H1 (cell line): ENCODE results near the gene SSC5D. TPM values are rescaled to one million over a fixed set of nuclear protein-coding genes. Genes with fewer than 3 reads are reported as not detected.

Experiments
- CTCF ChIA-PET: fragments of 300-600 bp; sonication (Branson Sonifier 250); formaldehyde crosslinking; loops from one replicate; lab custom pipeline; 2021; ENCODE audit not compliant: partially characterized antibody; lab: Charles Lee
- POLR2A ChIA-PET: fragments of 300-600 bp; sonication (Branson Sonifier 250); formaldehyde crosslinking; loops from one replicate; lab custom pipeline; 2021; ENCODE audit warnings: inconsistent platforms; ENCODE audit not compliant: partially characterized antibody; lab: Charles Lee
- DNase-seq, 2 experiments: peaks; one replicate each; pipeline versions ENCODE4 v3.0.0 to v3.0.0-alpha.2; 2010 to 2022; ENCODE audit warnings: low spot score in 2 of 2, low read depth in 1 of 2, mixed read lengths in 1 of 2
- FAIRE-seq: peaks from 2 replicates; lab custom pipeline; 2011; peaks lifted over from hg19 to GRCh38; lab: Jason Lieb, UNC
- H2AFZ ChIP-seq: 2 replicates; pipeline ENCODE4 v1.8.1; 2012; ENCODE audit warnings: low read length, inconsistent platforms
- H2AK5ac ChIP-seq: 2 replicates; pipeline ENCODE4 v1.6.1; 2013; ENCODE audit warnings: low read depth, low read length
- H2BK120ac ChIP-seq: replicated peaks from 2 replicates; pipeline ENCODE3; 2013; ENCODE audit warnings: low read depth, low read length, inconsistent platforms
- H2BK12ac ChIP-seq: 2 replicates; pipeline ENCODE4 v1.6.1; 2013; ENCODE audit warnings: low read depth, low read length
- H2BK15ac ChIP-seq: 2 replicates; pipeline ENCODE4 v1.6.1; 2013; ENCODE audit warnings: low read length
- H2BK20ac ChIP-seq: 2 replicates; pipeline ENCODE4 v1.6.1; 2013; ENCODE audit warnings: low read length
- H2BK5ac ChIP-seq: 2 replicates; pipeline ENCODE4 v1.6.1; 2013; ENCODE audit warnings: low read depth, low read length
- H3K14ac ChIP-seq: 2 replicates; pipeline ENCODE4 v1.6.1; 2013; ENCODE audit warnings: inconsistent platforms; ENCODE audit not compliant: insufficient read length
- H3K18ac ChIP-seq: 2 replicates; pipeline ENCODE4 v1.6.1; 2013; ENCODE audit warnings: low read length; ENCODE audit errors: extremely low read depth
- H3K23ac ChIP-seq: 2 replicates; pipeline ENCODE4 v1.6.1; 2013; ENCODE audit warnings: inconsistent platforms; ENCODE audit not compliant: insufficient read length
- H3K23me2 ChIP-seq: 2 replicates; pipeline ENCODE4 v1.6.1; 2013; ENCODE audit warnings: low read depth, low read length
- H3K27ac ChIP-seq: 2 replicates; pipeline ENCODE4 v1.6.1; 2011; ENCODE audit warnings: low read depth, low read length, inconsistent platforms
- H3K27me3 ChIP-seq, 4 experiments: replicated peaks in 1 of 4; 1 replicate in 1 of 4; 2 replicates in 3 of 4; pipeline versions ENCODE4 v1.6.1 to v1.8.1; 2011 to 2013; ENCODE audit warnings: low read length in 3 of 4, mild to moderate bottlenecking in 3 of 4, inconsistent platforms in 2 of 4, mixed read lengths in 2 of 4, moderate library complexity in 1 of 4; ENCODE audit not compliant: control insufficient read depth in 3 of 4, insufficient read depth in 3 of 4; ENCODE audit errors: extremely low read depth in 1 of 4
- H3K36me3 ChIP-seq, 4 experiments: 2 replicates each; pipeline versions ENCODE4 v1.6.1 to v1.8.1; 2011 to 2013; ENCODE audit warnings: mild to moderate bottlenecking in 4 of 4, low read length in 3 of 4, moderate library complexity in 2 of 4, control low read depth in 1 of 4, inconsistent platforms in 1 of 4; ENCODE audit not compliant: insufficient read depth in 4 of 4, control insufficient read depth in 2 of 4
- H3K4ac ChIP-seq: replicated peaks from 2 replicates; pipeline ENCODE3; 2013; ENCODE audit warnings: low read length, low read depth, mixed read lengths, inconsistent platforms; ENCODE audit not compliant: insufficient read length
- H3K4me1 ChIP-seq, 4 experiments: replicated peaks in 1 of 4; 1 replicate in 1 of 4; 2 replicates in 3 of 4; pipeline versions ENCODE4 v1.6.1 to v1.8.1; 2011 to 2013; ENCODE audit warnings: low read length in 3 of 4, inconsistent platforms in 2 of 4, mixed read lengths in 1 of 4; ENCODE audit not compliant: insufficient read depth in 4 of 4, control insufficient read depth in 3 of 4
- H3K4me2 ChIP-seq, 2 experiments: 2 replicates each; pipeline versions ENCODE4 v1.6.1 to v1.8.1; 2011 to 2013; ENCODE audit warnings: low read depth in 2 of 2, low read length in 2 of 2, control low read depth in 1 of 2, inconsistent platforms in 1 of 2, mild to moderate bottlenecking in 1 of 2; ENCODE audit not compliant: insufficient read depth in 1 of 2
- H3K4me3 ChIP-seq, 4 experiments: fragments of 200-600, 300-600 bp in 1 of 4; sonication (generic), shearing (Covaris generic), sonication (Bioruptor Twin) in 1 of 4; 2 replicates each; pipeline versions ENCODE4 v1.5.1 to v1.8.1; 2011 to 2016; ENCODE audit warnings: low read length in 4 of 4, low read depth in 3 of 4, control low read depth in 2 of 4, inconsistent platforms in 2 of 4, mild to moderate bottlenecking in 2 of 4, mixed read lengths in 1 of 4, moderate library complexity in 1 of 4; ENCODE audit not compliant: insufficient read depth in 2 of 4; ENCODE audit errors: extremely low read depth in 1 of 4
- H3K56ac ChIP-seq: replicated peaks from 2 replicates; pipeline ENCODE3; 2013; ENCODE audit warnings: low read depth, mild to moderate bottlenecking, mixed read lengths, low read length, inconsistent platforms; ENCODE audit not compliant: insufficient read length
- H3K79me1 ChIP-seq: 2 replicates; pipeline ENCODE4 v1.6.1; 2013; ENCODE audit warnings: low read depth, low read length, control low read depth
- H3K79me2 ChIP-seq, 2 experiments: 2 replicates each; pipeline versions ENCODE4 v1.6.1 to v1.8.1; 2012 to 2013; ENCODE audit warnings: low read length in 2 of 2, mild to moderate bottlenecking in 2 of 2, inconsistent platforms in 1 of 2; ENCODE audit not compliant: insufficient read depth in 2 of 2, control insufficient read depth in 1 of 2
- H3K9ac ChIP-seq, 4 experiments: replicated peaks in 1 of 4; 1 replicate in 1 of 4; 2 replicates in 3 of 4; pipeline versions ENCODE4 v1.6.1 to v1.8.1; 2011 to 2013; ENCODE audit warnings: low read depth in 3 of 4, low read length in 3 of 4, control low read depth in 2 of 4, mild to moderate bottlenecking in 2 of 4, moderate library complexity in 2 of 4, inconsistent platforms in 1 of 4; ENCODE audit errors: extremely low read depth in 1 of 4
- H3K9me3 ChIP-seq, 2 experiments: 2 replicates each; pipeline versions ENCODE4 v1.6.1 to v1.8.1; 2012 to 2013; ENCODE audit warnings: mild to moderate bottlenecking in 2 of 2, moderate library complexity in 2 of 2, control low read depth in 1 of 2, inconsistent platforms in 1 of 2, low read depth in 1 of 2, low read length in 1 of 2, mixed read lengths in 1 of 2; ENCODE audit not compliant: insufficient read depth in 2 of 2
- H4K20me1 ChIP-seq, 2 experiments: replicated peaks in 1 of 2; 2 replicates each; pipeline versions ENCODE3 to v1.8.1; 2011 to 2013; ENCODE audit warnings: inconsistent platforms in 2 of 2, low read length in 2 of 2, mild to moderate bottlenecking in 1 of 2; ENCODE audit not compliant: insufficient read depth in 2 of 2, control insufficient read depth in 1 of 2
- H4K5ac ChIP-seq: 2 replicates; pipeline ENCODE4 v1.6.1; 2013; ENCODE audit warnings: low read length, low read depth, mixed read lengths, inconsistent platforms; ENCODE audit not compliant: insufficient read length
- H4K8ac ChIP-seq: 2 replicates; pipeline ENCODE4 v1.8.0; 2013; ENCODE audit warnings: mild to moderate bottlenecking, moderate library complexity, low read length, inconsistent platforms; ENCODE audit not compliant: insufficient read depth; ENCODE audit errors: extremely low read depth
- H4K91ac ChIP-seq: replicated peaks from 2 replicates; pipeline ENCODE3; 2013; ENCODE audit warnings: low read length, mixed read lengths, inconsistent platforms; ENCODE audit not compliant: insufficient read length
- WGBS, 2 experiments: shearing (Covaris generic) in 1 of 2; methylation state at CpG; one replicate each; pipeline versions ENCODE4 v1.1.6 to v1.1.7; 2013 to 2015; ENCODE audit warnings: low lambda C conversion rate in 2 of 2, mixed read lengths in 2 of 2, inconsistent platforms in 1 of 2, low coverage in 1 of 2, missing lambda C conversion rate in 1 of 2; ENCODE audit not compliant: insufficient replicate concordance in 2 of 2, insufficient coverage in 1 of 2, insufficient read length in 1 of 2; ENCODE audit errors: extremely low coverage in 1 of 2, missing lambda C conversion rate in 1 of 2; 5-methylcytosine and 5-hydroxymethylcytosine counted together
- polyA plus RNA-seq, 7 experiments: library from polyadenylated mRNA; depleted of rRNA in 3 of 7; stranded (reverse) in 5 of 7; unstranded in 2 of 7; fragments of >200 nt in 5 of 7; fragments of 200-250 nt in 2 of 7; gene quantifications; 1 replicate in 5 of 7; 2 replicates in 1 of 7; 4 replicates in 1 of 7; pipeline versions ENCODE4 v1.2.1 to v1.2.3, GENCODE V29; 2011 to 2013; ENCODE audit warnings: missing spikeins in 2 of 7, mixed read lengths in 2 of 7
- total RNA-seq: library from RNA; stranded (reverse); fragmentation: NEBNext Ultra II Directional; extraction: Animal tissue kit (Norgen Biotek cat#: 25700); gene quantifications from 2 replicates; pipeline ENCODE4 v1.2.1, GENCODE V29; 2021
- TF ChIP-seq, protein P1 (sequence below): IDR thresholded peaks from 2 replicates; pipeline ENCODE4 v1.6.1; 2012; ENCODE audit warnings: low read length, inconsistent platforms

SSC5D gene
- total and polyA plus RNA-seq, 2 of the 8 experiments (the other 6 are each of a cell fraction or from before 2014, with no cell fraction given), result 0.39 to 1.7 TPM

GRCh38 chr19:55535173-55535964, 47.1 kb downstream of the SSC5D start:
- no peak overlapping the region for H4K8ac ChIP-seq
- no peak overlapping the region for H4K91ac ChIP-seq
- H3K27me3 ChIP-seq, result no peaks in the 10 kb centered on the region
- no peak overlapping the region for H2BK5ac ChIP-seq
- no peak overlapping the region for H3K9ac ChIP-seq
- no peaks in the 10 kb centered on the region for H3K79me1 ChIP-seq
- no peaks in the 10 kb centered on the region for H3K9me3 ChIP-seq
- H3K79me2 ChIP-seq, result no peaks in the 10 kb centered on the region
- H4K20me1 ChIP-seq, result peaks cover 0 to 1% of the 10 kb centered on the region in 2 experiments
- H3K4me1 ChIP-seq, result peaks cover 0 to 17% (median 5%) of the 10 kb centered on the region in 4 experiments; a peak in 4 of 7 replicates
- no peak overlapping the region for H3K14ac ChIP-seq
- H2AK5ac ChIP-seq, result no peak overlapping the region
- TF ChIP-seq, protein P1, sequence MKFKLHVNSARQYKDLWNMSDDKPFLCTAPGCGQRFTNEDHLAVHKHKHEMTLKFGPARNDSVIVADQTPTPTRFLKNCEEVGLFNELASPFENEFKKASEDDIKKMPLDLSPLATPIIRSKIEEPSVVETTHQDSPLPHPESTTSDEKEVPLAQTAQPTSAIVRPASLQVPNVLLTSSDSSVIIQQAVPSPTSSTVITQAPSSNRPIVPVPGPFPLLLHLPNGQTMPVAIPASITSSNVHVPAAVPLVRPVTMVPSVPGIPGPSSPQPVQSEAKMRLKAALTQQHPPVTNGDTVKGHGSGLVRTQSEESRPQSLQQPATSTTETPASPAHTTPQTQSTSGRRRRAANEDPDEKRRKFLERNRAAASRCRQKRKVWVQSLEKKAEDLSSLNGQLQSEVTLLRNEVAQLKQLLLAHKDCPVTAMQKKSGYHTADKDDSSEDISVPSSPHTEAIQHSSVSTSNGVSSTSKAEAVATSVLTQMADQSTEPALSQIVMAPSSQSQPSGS, result no peak
- TF ChIP-seq, all 59 proteins: peak for 0
- no peak overlapping the region for H2BK120ac ChIP-seq
- no peak overlapping the region for H2BK15ac ChIP-seq
- ChIA-PET CTCF (interaction anchor here (0.8 to 2.4 kb wide), 6 partner anchors 9 to 67 kb away, joined by 3 to 9 read pairs (median 3); no protein-coding TSS in a partner anchor), POLR2A (interaction anchor here (0.6 to 1.7 kb wide), 6 partner anchors 10 to 779 kb away, joined by 3 to 6 read pairs (median 4); partner anchors contain the start of genes FIZ1 and ZSCAN5A)
- no peak overlapping the region for H3K23ac ChIP-seq
- 95% methylated on average over 12 of the region's 12 CpGs; no CpG with 5 or more reads in 1 of the 2 experiments for WGBS, 2 experiments
- H2BK20ac ChIP-seq, result no peak overlapping the region
- no peak overlapping the region for H4K5ac ChIP-seq
- FAIRE-seq, result no peak
- peaks cover 2% of the 10 kb centered on the region; the same call in 1 of the 2 replicates for H3K23me2 ChIP-seq
- no peaks in the 10 kb centered on the region; a peak in 1 of 8 replicates for H3K36me3 ChIP-seq
- H3K18ac ChIP-seq, result no peak overlapping the region
- H3K27ac ChIP-seq, result no peak overlapping the region
- H3K4me2 ChIP-seq, result no peak overlapping the region
- H2AFZ ChIP-seq, result no peak overlapping the region
- no peak overlapping the region for H3K56ac ChIP-seq
- no peak overlapping the region for H2BK12ac ChIP-seq
- DNase-seq, result no peak
- no peak overlapping the region for H3K4ac ChIP-seq
- H3K4me3 ChIP-seq, result no peak overlapping the region
